ENCODE results near the gene SIRT6. TPM values are rescaled to one million over a fixed set of nuclear protein-coding genes. Genes with fewer than 3 reads are reported as not detected.

SIRT6 gene
- total and polyA plus RNA-seq, 10 of the 15 experiments (the other 5 are each of a cell fraction or from before 2014, with no cell fraction given) = 1.3 to 49.6 (median 24.2) TPM

DNA sequence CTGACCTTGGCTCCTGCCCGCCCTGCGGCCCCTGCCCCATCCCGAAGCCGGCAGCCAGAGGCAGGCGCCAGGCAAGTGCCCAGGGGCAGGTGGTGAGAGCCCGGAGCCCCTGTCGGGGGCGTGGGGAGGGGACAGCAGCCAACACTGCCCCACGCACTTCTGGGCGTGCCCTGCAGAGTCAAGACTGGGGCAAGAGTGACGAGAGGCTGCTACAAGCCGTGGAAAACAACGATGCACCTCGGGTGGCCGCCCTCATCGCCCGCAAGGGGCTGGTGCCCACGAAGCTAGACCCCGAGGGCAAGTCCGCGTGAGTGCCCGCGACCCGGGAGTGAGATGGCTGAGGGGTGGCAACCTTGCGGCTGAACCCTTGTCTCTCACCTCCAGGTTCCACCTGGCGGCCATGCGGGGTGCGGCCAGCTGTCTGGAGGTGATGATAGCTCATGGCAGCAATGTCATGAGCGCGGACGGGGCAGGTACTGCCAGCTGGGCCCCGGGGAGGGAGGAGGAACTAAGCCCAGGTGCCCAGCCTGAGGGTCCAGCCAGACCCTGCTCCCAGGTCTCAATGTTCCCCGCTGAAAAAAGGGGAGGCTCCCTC lies 17.4 kb upstream of the SIRT6 start:
- no peaks in the 10 kb centered on the region for H3K79me2 ChIP-seq (ENCODE audit: control insufficient read depth, insufficient read depth, low read length)
- ChIA-PET CTCF (interaction anchor here (0.8 to 6.3 kb wide), 4 partner anchors 9 to 214 kb away, joined by 3 to 63 read pairs (median 9); no protein-coding TSS in a partner anchor), RAD21 (ENCODE audit: unreplicated experiment) (no interaction called here), SMC1A (ENCODE audit: uncharacterized antibody, unreplicated experiment) (no interaction called here), POLR2A (interaction anchor here (0.6 to 1.4 kb wide), 3 partner anchors 8 to 270 kb away, joined by 3 to 4 read pairs (median 3); no protein-coding TSS in a partner anchor)
- in situ Hi-C loops (cut with MboI) (loop anchor here (10.0 kb wide), 1 partner anchor 535 kb away; no protein-coding TSS in a partner anchor), intact Hi-C loops (cut with micrococcal nuclease; ENCODE audit: unreplicated experiment) (loop anchor here (5.0 kb wide), 3 partner anchors 32 to 487 kb away; partner anchors contain the start of gene EEF2)
- H3K9me3 ChIP-seq (replicated peaks; ENCODE audit: control insufficient read depth, insufficient read depth, low read length) = no peaks in the 10 kb centered on the region; the same call in 2 of the 3 replicates
- no peak overlapping the region for H3K27ac ChIP-seq (ENCODE audit: control insufficient read depth, insufficient read depth)
- 47% methylated on average over 32 of the region's 33 CpGs for WGBS (ENCODE audit: insufficient coverage, insufficient replicate concordance, low lambda C conversion rate, missing lambda C conversion rate)
- H3K9ac ChIP-seq (ENCODE audit: control insufficient read depth, insufficient read depth, low read length) = no peak overlapping the region
- H3K27me3 ChIP-seq (replicated peaks in 1 of 2; ENCODE audit: control insufficient read depth in 2 of 2, insufficient read depth in 2 of 2, low read length in 1 of 2) = no peaks in the 10 kb centered on the region; a peak in 1 of 4 replicates
- TF ChIP-seq, protein P1, sequence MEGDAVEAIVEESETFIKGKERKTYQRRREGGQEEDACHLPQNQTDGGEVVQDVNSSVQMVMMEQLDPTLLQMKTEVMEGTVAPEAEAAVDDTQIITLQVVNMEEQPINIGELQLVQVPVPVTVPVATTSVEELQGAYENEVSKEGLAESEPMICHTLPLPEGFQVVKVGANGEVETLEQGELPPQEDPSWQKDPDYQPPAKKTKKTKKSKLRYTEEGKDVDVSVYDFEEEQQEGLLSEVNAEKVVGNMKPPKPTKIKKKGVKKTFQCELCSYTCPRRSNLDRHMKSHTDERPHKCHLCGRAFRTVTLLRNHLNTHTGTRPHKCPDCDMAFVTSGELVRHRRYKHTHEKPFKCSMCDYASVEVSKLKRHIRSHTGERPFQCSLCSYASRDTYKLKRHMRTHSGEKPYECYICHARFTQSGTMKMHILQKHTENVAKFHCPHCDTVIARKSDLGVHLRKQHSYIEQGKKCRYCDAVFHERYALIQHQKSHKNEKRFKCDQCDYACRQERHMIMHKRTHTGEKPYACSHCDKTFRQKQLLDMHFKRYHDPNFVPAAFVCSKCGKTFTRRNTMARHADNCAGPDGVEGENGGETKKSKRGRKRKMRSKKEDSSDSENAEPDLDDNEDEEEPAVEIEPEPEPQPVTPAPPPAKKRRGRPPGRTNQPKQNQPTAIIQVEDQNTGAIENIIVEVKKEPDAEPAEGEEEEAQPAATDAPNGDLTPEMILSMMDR (IDR thresholded peaks at IDR 0.05 in 2 of 3, conservative IDR thresholded peaks at IDR 0.05 in 1 of 3; ENCODE audit: control insufficient read depth in 2 of 3, extremely low read depth in 1 of 3, insufficient read depth in 1 of 3, low read depth in 3 of 3, low read length in 3 of 3) = 0 out of 6 replicates have a peak, but pooled peaks of 1 of the 3 experiments have one; percentile 7
- TF ChIP-seq EGR1 (IDR thresholded peaks at IDR 0.05; ENCODE audit: borderline replicate concordance in 1 of 2, low read depth in 2 of 2, low read length in 2 of 2) = no peak
- no peak for DNase-seq (ENCODE audit: low read depth, low spot score)
- H3K4me2 ChIP-seq (ENCODE audit: control insufficient read depth, insufficient read depth) = no peak overlapping the region
- ATAC-seq = no peak
- no peak overlapping the region for H2AFZ ChIP-seq (ENCODE audit: control insufficient read depth, low read depth, low read length)
- H3K36me3 ChIP-seq (ENCODE audit: control insufficient read depth in 2 of 2, insufficient read depth in 2 of 2, low read length in 1 of 2) = no peaks in the 10 kb centered on the region
- no peak for FAIRE-seq
- no peak overlapping the region for H3K4me3 ChIP-seq
- no peaks in the 10 kb centered on the region for H4K20me1 ChIP-seq (ENCODE audit: control insufficient read depth, insufficient read depth)
- no peaks in the 10 kb centered on the region for H3K4me1 ChIP-seq (ENCODE audit: control insufficient read depth, insufficient read depth, low read length)
- BruUV-seq (replicated peaks) = no TSS peak
